Kidney glomerular epithelial cell (primary cell): ENCODE measurements around the gene PPP3R2.

Source experiments
- DNase-seq: peaks from one replicate; lab custom pipeline; 2025; lab: John Stamatoyannopoulos, UW

PPP3R2 gene, protein sequence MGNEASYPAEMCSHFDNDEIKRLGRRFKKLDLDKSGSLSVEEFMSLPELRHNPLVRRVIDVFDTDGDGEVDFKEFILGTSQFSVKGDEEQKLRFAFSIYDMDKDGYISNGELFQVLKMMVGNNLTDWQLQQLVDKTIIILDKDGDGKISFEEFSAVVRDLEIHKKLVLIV

DNA sequence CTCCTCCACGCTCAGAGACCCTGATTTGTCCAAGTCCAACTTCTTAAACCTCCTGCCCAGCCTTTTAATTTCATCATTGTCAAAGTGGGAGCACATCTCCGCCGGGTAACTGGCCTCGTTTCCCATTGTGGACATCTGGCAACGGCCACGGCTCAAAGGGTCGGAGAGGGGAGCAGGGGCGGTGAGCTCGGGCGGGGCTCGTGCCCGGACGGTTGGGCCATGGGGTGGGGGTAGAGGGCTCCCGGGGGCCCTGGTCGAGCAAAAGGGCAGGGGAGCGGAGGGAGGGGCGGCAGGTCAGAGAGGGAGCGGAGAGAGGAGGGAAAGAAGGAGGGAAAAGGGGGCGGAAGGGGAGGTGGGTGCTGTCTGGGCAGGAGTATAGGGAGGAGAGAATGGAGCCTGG is at the start of gene PPP3R2:
PPP3R2 (minus strand) TSS at position 174 of the 400 bp plus-strand sequence; CDS start at position 126, 48 bp downstream.
- no peak for DNase-seq

DNA sequence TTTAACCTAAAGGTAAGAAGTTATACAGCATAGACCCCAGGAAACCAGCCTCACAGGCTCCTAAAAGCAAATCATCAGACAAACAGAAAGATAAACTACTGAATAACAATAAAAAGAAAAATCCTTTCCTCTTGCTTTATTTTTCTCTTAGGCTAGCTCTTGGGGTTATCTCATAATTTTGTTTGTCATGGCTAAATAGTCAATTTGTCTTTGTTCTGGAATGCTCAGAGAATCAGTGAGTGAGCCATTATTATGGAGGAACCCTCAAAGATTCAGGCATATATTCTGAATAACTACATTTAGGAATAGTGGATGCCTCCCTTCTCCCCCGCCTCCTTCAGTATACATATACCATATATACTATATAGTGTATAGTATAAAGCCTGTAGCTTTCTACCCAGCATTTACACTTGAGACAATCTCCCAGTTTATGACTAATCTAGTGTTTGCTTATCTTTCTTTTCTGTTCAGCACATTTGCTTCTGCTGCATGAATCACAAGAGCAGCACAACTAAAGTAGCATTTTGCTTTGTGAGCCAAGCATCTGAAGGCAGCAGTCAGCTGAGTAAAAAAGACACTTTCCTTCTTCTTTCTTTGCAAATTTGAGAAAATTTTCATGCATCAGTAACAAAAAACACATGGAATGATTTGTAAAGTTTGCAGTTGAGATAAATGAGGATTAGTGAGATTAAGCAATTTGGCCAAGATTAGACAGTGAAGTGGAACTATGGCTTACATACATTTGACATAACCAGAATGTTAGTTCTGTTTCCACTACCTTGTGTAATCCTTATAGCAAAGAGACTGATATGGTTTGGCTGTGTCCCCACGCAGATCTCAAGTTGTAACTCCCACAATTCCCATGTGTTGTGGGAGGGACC is 45.3 kb upstream of the PPP3R2 start:
- DNase-seq: no peak

DNA sequence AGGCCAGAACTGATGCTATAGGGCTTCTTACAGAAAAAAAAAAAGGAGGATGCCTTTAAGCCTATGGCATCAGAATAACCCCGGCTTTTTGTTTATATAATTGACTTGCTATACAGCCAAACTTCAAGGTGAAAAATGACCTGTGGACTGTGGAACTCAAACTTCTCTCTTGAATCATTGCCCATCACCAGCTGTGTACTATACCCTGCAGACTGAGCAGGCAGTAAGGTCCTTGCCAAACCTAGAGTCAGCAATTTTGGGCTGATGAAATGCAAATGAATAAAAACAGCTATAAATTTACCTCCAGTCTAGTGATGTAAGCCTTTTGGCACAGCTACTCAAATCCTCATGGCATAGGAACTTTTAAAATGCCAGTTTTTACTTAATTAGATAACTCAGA is 44.5 kb upstream of the PPP3R2 start:
- no peak for DNase-seq

DNA sequence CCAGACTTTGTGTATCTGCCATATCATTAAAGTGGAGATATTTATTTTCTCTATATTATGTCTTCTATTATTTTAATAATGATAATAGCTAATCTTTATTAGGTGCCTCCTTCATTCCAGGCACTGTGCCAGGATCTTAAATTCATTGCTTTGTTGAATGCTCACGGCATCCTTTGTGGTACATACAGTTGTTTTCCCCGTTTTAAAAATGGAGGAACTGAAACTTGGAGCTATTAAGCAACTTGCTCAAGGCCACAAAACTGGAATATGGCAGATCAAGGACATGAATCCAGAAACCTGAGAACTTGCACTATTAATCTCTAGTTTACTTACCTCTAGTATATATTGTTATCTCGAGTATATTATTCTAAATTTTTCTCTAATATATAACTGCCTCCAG is 41.5 kb upstream of the PPP3R2 start:
- DNase-seq: no peak

DNA sequence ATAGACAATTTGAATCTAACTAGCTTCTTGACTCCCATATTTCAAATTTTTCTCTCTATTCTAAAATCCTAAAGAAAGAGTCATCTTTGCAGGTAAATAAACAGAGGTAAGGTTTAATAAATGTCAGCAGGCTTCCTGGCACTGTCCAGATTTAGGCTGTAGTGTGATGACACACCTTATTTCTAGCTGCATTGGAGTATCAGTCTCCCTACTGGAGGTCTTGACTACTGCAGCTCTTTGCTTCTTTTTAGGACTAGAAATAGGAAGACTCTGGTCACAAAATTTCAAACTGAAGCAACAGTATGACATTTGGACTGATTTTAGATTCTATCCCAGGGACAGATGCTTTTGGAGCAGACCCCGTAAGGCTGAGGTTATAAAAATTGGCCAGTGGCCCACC is 40.7 kb upstream of the PPP3R2 start:
- no peak for DNase-seq

DNA sequence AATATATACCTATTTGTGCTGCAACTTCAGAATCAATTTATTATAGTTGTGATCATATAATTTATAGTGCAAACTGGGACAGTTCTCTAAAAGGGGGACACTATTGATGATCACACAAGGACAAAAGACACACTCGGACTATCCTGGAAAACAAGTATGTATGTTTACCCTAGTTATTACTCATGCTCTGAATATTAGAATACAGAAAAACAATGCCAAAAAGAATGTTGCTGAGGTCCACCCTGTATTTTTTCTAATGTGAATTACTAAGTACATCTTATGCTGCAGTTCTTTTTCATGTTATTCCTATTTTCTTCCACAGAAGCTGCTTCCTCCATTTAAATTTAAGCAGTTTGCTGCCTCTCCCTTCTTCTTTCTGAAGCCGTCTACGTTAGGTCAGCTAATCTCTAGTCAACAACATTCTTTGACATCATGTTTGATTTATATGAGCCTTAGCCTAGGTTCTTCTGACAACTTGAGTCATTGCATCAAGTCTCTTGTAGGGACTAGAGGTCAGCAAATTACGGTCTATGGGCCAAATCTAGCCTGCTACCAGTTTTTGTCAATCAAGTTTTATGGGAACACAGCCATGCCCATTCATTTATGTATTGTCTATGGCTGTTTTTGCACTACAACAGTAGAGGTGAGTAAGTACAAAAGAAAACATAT is 40.1 kb upstream of the PPP3R2 start:
- DNase-seq: no peak

DNA sequence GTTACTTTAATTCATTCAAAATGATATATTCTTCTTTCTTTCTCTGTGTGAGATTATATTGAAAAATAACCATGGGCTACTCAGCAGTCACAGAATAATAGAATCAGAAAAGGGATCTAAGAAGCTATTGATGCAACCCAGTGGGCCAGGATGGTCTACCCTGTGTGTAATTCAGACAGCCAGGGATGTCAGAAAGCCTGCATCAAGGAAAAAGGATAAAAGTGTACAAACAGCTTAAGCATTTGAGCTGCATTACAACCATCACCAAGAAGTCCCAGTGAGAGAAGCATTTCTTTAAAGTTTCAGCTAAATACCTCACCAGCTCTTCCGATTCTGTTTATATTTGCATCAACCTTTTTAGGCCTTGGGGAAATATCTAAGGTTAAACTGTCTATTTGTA is 37.8 kb upstream of the PPP3R2 start:
- no peak for DNase-seq

DNA sequence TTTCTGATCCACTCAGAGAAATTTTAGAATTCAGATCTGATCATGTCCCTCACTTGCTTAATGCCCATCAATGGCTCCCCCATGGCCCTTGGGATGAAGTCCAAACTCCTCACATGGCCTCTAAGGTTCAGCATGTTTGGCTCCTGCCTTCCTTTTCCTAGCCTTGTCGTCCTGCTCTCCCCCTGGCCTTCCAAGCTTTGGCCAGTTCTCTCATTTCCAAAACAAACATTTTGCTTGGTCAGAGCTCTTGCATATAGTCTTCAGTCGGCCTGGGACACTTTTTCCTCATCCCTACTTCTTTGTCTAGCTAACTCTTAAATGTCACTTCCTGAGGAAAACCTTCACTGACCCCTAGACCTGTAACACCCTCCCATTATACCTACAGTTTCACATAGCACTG is 37.1 kb upstream of the PPP3R2 start:
- DNase-seq: no peak

DNA sequence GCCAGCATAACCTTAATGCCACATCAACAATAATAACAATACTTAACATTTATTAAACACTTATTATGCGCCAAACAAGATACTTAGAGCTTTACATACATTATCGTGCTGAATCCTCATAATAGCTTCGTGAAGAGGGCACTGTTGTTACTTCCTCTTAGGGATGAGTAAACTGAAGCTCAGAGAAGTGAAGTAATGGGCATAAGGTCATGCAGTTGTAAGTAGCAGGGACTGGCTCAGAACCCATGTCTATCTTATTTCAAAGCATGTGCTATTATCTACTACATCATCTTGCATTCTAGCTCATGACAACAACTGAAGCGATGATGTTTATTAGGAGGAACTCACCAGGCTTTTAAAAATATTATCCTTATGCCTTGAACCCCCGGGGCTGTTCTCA is 34.9 kb upstream of the PPP3R2 start:
- DNase-seq: no peak

DNA sequence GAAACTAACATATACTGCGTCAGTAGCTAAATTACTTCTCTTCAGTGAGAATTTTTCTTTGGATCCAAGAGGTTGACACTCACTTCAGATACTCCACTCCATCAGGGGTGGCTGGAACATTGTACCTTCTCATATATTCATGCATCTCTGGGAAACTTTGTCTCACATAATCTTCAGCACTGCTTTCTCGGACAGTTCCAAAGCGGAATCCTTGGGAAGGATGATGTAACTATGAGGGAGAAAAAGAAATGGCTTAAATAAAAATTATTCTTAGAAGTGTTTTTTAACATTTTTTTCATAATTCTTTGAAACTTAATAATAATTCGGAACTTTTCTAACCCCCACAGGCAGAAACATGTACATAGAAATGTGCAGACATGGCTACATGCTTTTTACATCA is 33.4 kb upstream of the PPP3R2 start:
- DNase-seq: peak; percentile 4

DNA sequence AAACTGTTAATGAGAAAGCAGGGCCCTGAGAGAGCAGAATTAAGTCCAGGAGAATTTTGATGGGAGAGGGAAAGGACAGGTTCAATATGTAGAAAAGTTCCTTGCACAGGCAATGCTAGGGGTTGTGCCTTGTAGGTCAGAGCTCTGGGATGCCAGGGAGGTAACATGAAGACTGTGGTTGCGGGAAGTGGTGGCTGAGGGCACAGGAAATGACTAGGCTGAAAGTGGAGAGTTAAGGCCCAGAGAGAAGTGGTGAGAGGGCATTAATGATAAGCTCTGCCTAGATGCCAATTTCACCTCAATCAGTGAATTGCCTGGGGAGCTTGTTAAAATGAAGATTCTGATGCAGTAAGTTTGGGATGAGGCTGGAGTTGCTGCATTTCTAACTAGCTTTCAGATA is 31.5 kb upstream of the PPP3R2 start:
- DNase-seq: no peak

DNA sequence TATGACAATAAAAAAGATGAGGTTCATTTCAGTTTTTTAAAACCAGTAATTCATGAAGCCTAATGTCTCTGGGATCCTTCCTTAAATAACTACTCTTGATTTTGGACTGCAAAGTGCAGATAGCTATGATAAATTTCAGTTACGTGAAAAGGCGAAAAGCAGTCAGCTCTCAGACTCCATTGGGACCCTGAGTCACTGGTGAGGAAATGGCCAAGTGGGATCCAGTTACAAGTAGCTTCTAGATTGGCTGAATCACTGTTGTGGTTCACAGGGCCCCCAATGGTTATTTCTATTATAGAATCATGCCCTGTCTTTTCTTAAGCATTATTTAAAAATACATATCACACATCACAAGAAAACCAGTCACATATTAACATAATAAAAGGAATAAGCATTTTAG is 31.1 kb upstream of the PPP3R2 start:
- no peak for DNase-seq

DNA sequence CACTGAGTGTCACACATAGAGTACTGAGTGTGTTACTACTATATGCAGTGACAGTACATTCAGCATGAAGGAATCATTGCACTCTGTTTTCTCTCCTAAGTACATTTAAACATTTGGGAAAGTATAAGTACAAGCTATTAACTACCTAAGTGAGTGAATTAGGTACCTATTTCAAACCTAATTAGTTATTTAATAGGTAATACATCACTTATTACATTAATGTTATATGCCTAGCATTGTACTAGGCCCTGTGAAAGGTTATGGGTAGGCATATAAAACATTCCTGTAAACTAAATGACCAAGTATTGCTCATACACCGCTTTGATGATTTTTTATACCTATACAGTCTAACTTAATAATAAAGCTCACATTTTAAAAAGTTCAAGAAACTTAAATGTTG is 25.7 kb upstream of the PPP3R2 start:
- DNase-seq: no peak

DNA sequence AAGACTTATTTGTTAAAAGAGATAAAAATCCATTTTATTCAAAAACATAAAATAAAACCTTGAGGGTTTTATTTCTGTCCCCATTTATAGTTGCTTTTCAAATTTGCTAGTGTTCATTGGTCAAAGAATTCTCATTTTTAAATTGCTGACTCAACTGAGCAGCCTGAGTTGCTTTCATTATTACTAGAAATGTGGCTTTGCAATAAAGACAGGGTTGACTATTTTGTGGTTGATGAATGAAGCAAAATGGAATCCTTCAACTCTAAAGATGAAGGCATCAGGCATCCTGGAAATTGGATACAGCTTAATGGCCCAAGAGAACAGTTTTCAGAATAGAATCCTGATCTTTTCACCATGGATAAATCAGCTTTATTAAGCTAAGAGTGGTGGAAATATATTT is 23.9 kb upstream of the PPP3R2 start:
- DNase-seq: no peak

DNA sequence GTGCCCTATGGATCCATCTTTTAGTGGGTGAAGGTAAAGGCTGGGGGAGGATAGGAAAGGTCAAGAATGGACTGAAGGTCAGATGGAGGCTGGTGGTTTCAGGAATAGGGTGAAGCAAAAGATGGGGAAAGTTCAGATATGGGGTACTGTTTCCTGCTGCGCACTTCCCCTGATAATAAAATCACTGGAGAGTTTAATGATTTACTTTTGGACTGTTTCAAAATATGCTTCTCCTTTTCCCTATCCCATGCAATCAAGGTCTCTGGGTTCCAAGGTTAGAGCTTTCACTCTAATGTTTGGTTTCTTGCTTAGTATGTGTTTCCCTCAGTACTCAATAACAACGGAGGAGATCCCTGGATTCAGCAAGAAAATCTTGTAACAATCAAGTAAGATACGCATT is 10.8 kb upstream of the PPP3R2 start:
- DNase-seq: no peak

DNA sequence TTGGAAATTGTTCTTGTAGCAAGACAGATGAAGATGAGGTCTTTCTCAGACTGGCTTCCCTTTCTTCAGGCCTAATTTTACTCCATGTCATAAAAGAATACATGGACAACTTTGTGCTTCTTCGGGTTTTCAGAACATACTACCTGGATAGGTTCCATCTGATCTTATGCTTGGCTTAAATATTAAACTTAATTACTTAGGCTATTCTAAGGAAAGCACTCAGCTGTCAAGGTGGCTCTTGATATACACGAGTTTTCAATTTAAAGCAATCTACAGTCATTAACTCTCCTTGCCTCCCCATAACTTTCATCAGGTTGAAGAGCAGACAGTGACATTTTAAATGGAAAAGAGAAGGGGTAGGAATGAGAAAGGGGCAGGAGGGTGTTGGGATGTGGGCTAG is 9.5 kb upstream of the PPP3R2 start:
- DNase-seq: no peak

DNA sequence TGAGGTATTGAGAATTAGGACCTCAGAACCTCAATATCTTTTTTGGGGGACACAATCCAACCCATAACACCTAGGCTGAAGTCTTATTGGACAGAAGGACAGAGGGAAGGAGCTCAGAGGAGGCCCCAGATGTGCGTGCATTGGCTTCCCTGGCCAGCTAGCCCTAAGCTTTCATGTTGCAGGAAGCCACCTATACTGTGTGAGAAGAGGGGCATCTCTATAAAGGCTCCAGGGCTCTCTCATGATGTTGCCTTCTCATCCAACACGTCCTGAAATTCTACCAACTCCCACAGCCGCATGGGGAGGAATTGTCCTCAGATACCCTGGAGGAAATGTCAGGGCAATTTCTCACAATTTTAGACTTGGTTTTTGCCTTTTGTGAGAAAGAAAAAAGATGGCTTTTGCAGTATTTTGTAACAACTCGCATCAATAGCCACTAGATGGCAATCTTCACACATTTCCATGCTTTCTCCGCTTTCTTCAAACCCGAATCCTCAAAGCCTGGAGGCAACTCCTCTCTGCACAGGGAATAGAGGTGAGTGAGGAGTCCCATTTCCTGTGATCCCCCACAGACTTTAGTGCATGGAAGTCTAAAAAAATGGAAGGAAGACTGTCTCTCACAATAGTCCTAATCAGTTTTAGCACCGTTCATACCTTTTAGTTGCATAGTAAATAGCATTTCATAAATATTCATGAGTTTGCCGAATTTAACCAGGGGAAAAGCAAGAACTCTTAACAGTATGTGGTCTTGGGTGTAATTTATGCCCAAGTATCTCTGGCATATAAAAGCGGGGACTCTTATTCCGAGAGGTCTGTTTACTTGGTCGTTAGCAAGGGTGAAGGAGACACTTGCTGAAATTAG is 7.4 kb upstream of the PPP3R2 start:
- peak; percentile 36 for DNase-seq

DNA sequence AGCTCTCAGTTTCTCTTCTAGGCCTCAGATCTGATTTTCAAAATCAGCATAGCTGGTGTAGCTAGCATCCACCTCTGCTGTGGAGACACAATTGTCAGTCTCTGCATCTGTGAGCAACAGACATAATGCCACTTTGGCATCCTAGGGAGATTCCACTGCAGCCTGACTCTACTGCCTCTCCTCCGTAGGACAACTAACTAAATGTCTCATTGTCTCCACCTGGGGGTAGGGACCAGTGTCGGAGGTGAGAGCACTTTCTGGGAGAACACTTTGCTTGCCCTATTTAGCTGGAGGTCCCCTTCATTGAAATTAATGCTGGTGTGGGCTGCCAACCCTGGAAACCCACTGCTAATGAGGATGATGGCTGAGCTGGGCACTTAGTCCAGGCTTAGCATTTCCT is 1.4 kb downstream of the PPP3R2 start:
- DNase-seq: no peak

DNA sequence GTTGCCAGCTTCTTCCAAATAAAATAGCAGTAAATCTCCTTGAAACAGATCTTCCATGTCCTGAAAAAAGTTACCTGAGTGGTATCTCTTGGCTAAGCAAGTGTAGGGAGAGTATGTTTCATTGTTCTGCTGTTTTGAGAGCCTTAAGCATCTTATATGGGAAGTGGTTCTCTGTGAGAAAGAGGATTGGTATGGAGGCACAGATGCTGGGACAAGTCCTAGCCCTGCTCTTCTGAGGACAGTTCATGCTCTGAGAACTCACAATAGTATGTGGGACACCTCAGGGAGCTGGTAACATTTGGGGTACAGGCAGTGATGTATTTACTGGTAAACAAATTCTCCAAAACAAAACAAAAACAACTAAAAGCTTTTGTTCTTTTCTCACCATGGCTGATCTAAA is 2.0 kb downstream of the PPP3R2 start:
- DNase-seq: no peak

DNA sequence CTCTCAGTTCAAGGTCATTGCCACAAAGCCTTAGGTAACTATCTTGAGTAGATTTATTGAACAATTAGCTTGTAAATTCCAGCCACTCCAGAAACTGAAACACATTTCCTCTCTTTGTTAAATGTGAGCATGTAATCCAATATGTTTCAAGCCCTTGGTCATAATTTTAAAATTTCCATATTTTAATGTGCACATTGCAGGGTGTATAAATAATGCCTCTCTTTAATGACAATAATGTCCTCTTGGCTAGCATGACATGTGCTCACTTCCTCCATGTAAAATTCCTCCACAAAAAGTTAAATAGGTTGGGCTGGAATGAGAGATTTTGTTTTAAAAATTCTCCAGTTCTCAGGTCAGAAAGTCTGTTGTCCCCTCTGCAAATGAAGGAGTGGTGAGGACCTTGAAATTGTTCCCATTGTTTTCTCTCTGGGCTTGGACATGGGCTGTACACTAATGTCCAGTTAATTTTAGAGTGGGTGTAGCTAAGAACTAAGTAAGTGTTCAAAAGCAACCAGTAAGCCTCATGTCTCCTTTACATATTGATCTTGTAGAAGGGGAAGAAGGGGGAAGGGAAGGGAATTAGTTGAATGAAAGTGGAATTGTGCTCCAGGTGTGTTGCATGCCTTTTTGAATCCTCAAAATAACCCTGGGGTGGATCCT is 2.9 kb downstream of the PPP3R2 start:
- DNase-seq: no peak

DNA sequence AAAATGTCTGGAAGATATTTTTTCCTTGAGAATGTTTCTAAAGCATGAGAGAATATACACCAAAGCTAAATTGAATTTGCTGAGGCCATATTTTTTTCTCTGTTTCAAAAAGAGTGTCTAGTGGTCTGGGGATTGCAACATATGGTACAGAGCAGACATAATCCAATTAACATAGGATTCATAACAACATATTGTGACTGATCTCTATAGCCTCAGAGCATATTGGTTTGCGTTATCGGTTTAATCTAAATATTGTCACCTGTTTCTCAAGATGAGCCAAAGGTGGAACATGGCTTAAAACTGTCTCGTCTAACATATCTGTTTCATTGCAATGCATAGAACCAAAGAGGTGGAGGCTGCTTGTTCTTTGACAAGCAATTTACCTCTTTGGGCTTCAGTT is 3.9 kb downstream of the PPP3R2 start:
- no peak for DNase-seq

DNA sequence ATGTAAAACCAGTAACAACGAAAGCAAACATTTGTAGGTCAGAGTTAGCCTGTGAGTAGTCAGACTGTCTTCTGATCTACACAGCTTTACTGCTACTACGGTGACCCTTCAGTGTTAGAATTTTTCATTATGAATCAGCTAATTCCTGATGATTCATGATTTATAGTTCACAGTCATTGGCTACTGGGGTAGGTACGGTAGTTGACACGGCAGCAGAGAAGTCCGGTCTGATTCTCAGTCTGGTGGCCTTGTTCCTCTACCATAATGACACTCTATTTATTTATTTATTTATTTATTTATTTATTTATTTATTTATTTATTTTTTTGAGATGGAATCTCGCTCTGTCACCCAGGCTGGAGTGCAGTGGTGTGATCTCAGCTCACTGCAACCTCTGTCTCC is 4.7 kb downstream of the PPP3R2 start:
- DNase-seq: peak; percentile 49
